ENCODE measurements around the gene PDS5B. TPM values are rescaled to one million over a fixed set of nuclear protein-coding genes. Genes with fewer than 3 reads are reported as not detected.

Gene PDS5B
- total and polyA plus RNA-seq, 9 of the 15 experiments (the other 6 are each of a cell fraction or from before 2014, with no cell fraction given): 6.2 to 23.7 (median 13.1) TPM

GRCh38 chr13:32538621-32539246 is 47.5 kb upstream of the PDS5B start, which contains the start of gene N4BP2L2 (continued):
- TF ChIP-seq, protein P1, sequence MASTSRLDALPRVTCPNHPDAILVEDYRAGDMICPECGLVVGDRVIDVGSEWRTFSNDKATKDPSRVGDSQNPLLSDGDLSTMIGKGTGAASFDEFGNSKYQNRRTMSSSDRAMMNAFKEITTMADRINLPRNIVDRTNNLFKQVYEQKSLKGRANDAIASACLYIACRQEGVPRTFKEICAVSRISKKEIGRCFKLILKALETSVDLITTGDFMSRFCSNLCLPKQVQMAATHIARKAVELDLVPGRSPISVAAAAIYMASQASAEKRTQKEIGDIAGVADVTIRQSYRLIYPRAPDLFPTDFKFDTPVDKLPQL (IDR thresholded peaks at IDR 0.05; ENCODE audit: extremely low read depth, insufficient read length): no peak
- TF ChIP-seq MAFF (IDR thresholded peaks at IDR 0.05; ENCODE audit: low read length) (no peak), MEF2D (tag; conservative IDR thresholded peaks at IDR 0.05; ENCODE audit: low read depth) (0 out of 2 replicates have a peak, but pooled peaks have one; percentile 21), MAFK (IDR thresholded peaks at IDR 0.05; ENCODE audit: low read length) (no peak), ZNF274 (IDR thresholded peaks at IDR 0.05; ENCODE audit: borderline replicate concordance, low read depth, low read length) (no peak), MCM5 (IDR thresholded peaks at IDR 0.05; ENCODE audit: low read depth) (no peak), ZNF280A (IDR thresholded peaks at IDR 0.05; ENCODE audit: low read depth, partially characterized antibody) (no peak), GMEB1 (CRISPR knock-in tag; IDR thresholded peaks at IDR 0.05) (peak; percentile 80), RAD51 (IDR thresholded peaks at IDR 0.05; ENCODE audit: borderline replicate concordance, low read depth) (no peak), KLF10 (CRISPR knock-in tag; IDR thresholded peaks at IDR 0.05) (no peak), TAF7 (tag; IDR thresholded peaks at IDR 0.05) (peak; percentile 59; the same call in 1 of the 2 replicates), ZNF592 (IDR thresholded peaks at IDR 0.05) (peak; percentile 46; the same call in 1 of the 2 replicates)
- TF ChIP-seq, protein P2, sequence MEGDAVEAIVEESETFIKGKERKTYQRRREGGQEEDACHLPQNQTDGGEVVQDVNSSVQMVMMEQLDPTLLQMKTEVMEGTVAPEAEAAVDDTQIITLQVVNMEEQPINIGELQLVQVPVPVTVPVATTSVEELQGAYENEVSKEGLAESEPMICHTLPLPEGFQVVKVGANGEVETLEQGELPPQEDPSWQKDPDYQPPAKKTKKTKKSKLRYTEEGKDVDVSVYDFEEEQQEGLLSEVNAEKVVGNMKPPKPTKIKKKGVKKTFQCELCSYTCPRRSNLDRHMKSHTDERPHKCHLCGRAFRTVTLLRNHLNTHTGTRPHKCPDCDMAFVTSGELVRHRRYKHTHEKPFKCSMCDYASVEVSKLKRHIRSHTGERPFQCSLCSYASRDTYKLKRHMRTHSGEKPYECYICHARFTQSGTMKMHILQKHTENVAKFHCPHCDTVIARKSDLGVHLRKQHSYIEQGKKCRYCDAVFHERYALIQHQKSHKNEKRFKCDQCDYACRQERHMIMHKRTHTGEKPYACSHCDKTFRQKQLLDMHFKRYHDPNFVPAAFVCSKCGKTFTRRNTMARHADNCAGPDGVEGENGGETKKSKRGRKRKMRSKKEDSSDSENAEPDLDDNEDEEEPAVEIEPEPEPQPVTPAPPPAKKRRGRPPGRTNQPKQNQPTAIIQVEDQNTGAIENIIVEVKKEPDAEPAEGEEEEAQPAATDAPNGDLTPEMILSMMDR (IDR thresholded peaks at IDR 0.05 in 2 of 3, conservative IDR thresholded peaks at IDR 0.05 in 1 of 3; ENCODE audit: insufficient read depth in 2 of 3, low read depth in 1 of 3, low read length in 3 of 3): peak; percentile 58 to 72 (median 63)
- TF ChIP-seq, protein P3, sequence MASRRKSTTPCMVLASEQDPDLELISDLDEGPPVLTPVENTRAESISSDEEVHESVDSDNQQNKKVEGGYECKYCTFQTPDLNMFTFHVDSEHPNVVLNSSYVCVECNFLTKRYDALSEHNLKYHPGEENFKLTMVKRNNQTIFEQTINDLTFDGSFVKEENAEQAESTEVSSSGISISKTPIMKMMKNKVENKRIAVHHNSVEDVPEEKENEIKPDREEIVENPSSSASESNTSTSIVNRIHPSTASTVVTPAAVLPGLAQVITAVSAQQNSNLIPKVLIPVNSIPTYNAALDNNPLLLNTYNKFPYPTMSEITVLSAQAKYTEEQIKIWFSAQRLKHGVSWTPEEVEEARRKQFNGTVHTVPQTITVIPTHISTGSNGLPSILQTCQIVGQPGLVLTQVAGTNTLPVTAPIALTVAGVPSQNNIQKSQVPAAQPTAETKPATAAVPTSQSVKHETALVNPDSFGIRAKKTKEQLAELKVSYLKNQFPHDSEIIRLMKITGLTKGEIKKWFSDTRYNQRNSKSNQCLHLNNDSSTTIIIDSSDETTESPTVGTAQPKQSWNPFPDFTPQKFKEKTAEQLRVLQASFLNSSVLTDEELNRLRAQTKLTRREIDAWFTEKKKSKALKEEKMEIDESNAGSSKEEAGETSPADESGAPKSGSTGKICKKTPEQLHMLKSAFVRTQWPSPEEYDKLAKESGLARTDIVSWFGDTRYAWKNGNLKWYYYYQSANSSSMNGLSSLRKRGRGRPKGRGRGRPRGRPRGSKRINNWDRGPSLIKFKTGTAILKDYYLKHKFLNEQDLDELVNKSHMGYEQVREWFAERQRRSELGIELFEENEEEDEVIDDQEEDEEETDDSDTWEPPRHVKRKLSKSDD (conservative IDR thresholded peaks at IDR 0.05; ENCODE audit: low read length): peak; percentile 77; the same call in 1 of the 2 replicates
